Choroid plexus epithelial cell (primary cell): ENCODE measurements around the gene ADAMTS9.

Experiments
- DNase-seq: peaks from one replicate; pipeline ENCODE4 v3.0.0-alpha.2; 2010; ENCODE audit warnings: low read depth
- H3K4me3 ChIP-seq: 2 replicates; pipeline ENCODE4 v1.5.1; 2011; ENCODE audit warnings: low read depth, mild to moderate bottlenecking, control low read depth, low read length, moderate library complexity
- TF ChIP-seq, protein P1 (sequence below): conservative IDR thresholded peaks from 2 replicates; pipeline ENCODE4 v1.5.1; 2011; ENCODE audit warnings: low read depth, mild to moderate bottlenecking, control low read depth, inconsistent platforms, low read length, moderate library complexity

ADAMTS9 gene

DNA sequence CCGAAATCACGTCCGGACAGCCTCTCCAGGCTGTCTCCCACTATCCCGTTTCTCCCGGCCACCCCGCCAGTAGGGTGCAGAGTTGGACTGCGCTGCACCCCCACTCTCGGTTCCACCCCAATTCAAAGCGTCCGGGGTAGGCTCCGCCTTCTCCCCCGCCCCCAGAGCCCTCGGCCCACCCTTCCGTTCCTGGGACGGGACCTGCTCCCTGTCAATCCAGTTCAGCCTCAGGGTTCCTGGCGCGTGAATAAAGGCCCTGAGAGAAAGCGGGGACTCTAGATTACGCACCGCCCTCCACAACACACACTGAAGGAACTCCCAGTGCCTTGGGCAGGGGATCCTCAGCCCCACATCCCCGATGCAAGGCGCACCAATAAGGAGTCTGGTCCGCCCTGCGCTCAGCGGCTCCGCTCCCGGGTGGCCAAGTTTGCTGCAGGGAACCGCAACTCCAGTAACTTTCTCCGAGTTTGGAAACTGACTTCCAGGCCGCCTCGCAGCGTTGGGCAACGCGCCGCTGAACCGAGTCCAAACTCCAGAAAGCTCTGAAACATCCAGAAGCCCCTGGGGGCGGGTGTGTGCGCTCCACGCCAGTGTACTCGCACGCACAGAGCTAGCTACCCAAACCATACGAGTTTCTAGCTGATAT lies 1.9 kb downstream of the ADAMTS9 start:
- peak overlapping the region; percentile 78 for H3K4me3 ChIP-seq
- TF ChIP-seq, protein P1, sequence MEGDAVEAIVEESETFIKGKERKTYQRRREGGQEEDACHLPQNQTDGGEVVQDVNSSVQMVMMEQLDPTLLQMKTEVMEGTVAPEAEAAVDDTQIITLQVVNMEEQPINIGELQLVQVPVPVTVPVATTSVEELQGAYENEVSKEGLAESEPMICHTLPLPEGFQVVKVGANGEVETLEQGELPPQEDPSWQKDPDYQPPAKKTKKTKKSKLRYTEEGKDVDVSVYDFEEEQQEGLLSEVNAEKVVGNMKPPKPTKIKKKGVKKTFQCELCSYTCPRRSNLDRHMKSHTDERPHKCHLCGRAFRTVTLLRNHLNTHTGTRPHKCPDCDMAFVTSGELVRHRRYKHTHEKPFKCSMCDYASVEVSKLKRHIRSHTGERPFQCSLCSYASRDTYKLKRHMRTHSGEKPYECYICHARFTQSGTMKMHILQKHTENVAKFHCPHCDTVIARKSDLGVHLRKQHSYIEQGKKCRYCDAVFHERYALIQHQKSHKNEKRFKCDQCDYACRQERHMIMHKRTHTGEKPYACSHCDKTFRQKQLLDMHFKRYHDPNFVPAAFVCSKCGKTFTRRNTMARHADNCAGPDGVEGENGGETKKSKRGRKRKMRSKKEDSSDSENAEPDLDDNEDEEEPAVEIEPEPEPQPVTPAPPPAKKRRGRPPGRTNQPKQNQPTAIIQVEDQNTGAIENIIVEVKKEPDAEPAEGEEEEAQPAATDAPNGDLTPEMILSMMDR: peak; percentile 63
- DNase-seq: peak; percentile 98

DNA sequence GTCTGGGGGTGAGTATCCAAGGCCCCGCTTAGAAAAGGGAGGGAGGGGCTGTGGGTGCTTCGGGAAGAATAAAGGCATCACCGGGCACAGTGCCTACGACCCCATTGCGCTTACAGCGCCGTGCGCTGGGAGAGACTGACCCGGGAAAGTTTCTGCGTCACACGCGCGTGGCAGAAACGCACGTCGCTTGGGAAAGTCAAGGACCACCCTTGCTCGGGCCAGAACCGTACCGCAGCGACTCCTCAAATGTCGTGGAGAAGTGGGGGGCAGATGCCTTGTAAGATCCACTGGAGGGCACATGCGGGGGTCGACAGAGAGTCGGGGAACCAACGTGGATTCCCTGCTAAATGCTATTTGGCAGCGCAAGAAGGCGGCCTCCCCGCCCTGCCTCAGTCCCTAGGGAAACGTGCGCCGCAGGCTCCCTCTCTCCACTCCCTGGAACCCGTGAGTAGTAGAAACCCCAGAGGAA lies 2.4 kb downstream of the ADAMTS9 start:
- H3K4me3 ChIP-seq: peak overlapping the region; percentile 78
- peak; percentile 66 for DNase-seq
- TF ChIP-seq, protein P1: no peak

DNA sequence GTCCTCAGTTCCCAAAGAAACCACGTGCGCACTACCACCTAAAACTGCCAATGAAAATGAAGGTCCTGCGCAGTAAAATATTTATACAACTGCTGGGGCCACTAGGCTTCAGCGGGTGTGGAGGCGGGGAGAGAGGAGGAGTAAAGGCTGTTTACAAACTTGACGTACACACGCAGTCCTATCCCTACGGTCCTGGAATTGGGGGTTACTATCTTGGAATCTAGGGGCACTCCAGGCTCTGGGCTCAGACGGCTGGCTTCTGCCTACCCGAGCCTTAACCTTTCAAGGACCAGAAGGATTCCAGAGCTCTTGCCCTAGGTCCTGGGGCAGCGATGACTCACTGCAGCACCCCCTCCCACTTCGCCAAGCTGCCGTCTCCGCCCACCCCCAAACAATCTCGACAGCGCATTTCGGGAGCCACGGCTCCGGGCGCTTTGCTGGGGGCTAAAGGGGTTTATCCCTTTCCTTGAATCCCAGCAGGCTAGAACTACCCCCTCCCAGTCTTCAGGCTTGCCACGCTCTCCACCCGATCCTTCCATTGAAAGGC lies 3.0 kb downstream of the ADAMTS9 start:
- peak overlapping the region; percentile 78 for H3K4me3 ChIP-seq
- DNase-seq: peak; percentile 77
- TF ChIP-seq, protein P1: no peak

DNA sequence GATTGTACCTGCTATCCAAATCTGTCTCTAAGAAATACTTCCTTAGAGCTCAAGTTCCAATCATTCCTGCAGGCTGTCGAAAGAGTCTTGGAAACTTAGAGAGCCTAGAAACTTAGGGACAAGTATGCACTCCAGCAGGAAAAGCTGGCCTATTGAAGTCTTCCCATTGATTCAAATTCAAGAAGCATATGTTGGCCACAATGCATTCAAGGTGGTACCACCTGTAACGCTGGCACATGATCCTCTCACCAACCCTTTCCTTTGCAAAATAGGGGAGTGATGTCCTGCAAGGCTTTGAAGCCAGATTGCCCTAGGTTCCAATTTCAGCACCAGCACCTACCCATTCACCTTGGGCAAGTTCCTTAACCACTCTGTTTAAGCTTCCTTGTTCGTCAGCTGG lies 6.0 kb downstream of the ADAMTS9 start:
- no peak for DNase-seq
- no peak overlapping the region for H3K4me3 ChIP-seq
- TF ChIP-seq, protein P1: no peak

DNA sequence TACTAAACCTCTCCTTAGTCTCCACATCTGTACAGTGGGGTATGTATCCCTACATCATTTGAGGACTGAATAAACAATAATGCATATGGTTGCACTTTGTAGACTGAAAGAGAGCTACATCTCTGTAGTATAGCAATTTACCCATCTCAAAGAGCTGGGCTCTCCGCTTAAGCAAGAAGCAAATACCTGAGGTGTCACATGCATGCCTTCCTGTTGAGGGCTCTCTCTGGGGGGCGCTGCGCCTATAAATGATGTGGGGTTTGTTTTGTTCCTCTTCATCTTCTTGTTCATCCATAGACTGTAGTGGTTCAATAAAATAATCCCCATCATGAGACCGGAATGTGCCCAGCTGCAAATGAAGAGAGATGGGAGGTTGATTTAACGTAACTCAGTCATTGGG lies 6.8 kb downstream of the ADAMTS9 start:
- no peak for DNase-seq
- no peak overlapping the region for H3K4me3 ChIP-seq
- TF ChIP-seq, protein P1: no peak

DNA sequence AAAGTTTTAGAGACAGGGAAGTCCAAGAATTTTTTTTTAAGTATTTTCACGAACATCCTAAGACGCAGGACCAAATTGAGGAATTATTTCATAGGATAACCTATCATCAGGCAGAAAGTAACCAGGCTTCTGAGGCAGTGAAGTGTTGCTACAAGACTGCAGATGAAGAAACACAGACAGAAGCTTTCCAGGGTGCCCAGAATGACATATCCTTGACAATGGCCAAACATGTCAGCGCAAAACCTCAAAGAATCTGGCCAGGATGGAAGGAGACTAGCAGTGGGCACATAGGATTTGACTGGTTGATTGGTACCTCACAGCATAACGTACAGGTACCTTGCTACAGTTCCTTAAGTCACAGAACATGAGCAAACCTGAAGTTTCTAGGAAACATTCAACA lies 7.5 kb downstream of the ADAMTS9 start:
- TF ChIP-seq, protein P1: no peak
- no peak for DNase-seq

DNA sequence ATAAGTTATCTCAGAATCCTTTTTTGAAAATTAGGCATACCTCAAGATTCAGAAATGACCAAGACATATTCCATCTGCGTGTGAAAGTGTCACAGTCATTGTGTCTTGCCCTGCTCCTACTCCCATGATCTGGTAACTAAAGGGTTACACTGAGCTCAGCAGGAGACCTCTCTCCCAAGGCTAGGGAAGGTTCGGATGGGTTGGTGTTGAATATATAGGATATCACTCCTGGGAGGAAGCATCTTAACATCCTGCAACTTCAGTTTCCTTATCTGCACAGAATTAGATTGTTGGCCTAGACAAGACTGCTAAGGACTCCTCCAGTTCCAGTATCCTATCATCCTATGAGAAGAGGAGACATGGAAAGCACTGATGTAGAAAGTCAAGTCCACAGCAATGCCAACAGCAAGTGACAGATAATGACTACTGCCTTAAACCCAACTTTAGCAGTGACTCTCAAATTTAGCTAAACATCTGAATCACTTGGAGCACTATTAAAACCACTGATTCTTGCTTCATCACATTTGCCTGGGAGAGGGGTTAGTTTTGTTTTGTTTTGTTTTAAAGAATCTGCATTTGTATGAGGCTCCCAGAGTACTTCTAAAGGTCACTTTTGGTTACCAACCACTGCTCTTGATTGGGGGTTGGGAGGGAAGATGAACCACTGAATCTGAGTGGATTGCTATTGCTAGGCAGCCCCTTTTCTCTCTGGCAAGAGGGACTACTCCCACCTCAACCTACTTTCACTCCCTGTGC lies 9.7 kb downstream of the ADAMTS9 start:
- TF ChIP-seq, protein P1: no peak
- H3K4me3 ChIP-seq: no peak overlapping the region
- no peak for DNase-seq

More for the DNA sequence above, 7.5 kb downstream of the ADAMTS9 start:
- no peak overlapping the region for H3K4me3 ChIP-seq
